OCI-LY1 (cell line): Measurements from ENCODE around the gene PCNX1.
"Not testable (repeated sequence)": the region's sequence is repeated elsewhere in the genome, so short reads cannot be mapped to it uniquely, and the experiment has no call there.

ENCODE experiments used
- H2AFZ ChIP-seq: fragments of 200-600 bp; sonication (generic), shearing (Covaris generic); 2 replicates; pipeline ENCODE4 v1.6.0; 2014; ENCODE audit warnings: antibody characterized with exemption, mild to moderate bottlenecking, low read length
- H3F3A ChIP-seq: fragments of 200-600 bp; sonication (generic), shearing (Covaris generic); 2 replicates; pipeline ENCODE4 v1.6.0; 2014; ENCODE audit warnings: mild to moderate bottlenecking, antibody characterized with exemption, low read length, moderate library complexity; ENCODE audit not compliant: insufficient read depth
- H3K27ac ChIP-seq: fragments of 200-600 bp; sonication (generic); 2 replicates; pipeline ENCODE4 v1.5.1; 2014; ENCODE audit warnings: low read length, mixed run types, mild to moderate bottlenecking, low read depth; ENCODE audit not compliant: poor library complexity, severe bottlenecking
- H3K27me3 ChIP-seq: fragments of 200-600 bp; sonication (generic); 2 replicates; pipeline ENCODE4 v1.6.0; 2014; ENCODE audit warnings: antibody characterized with exemption, mild to moderate bottlenecking, low read length, moderate library complexity; ENCODE audit not compliant: insufficient read depth
- H3K36me3 ChIP-seq: fragments of 200-600 bp; sonication (generic); 2 replicates; pipeline ENCODE4 v1.6.1; 2014; ENCODE audit warnings: mild to moderate bottlenecking, antibody characterized with exemption, low read length, moderate library complexity, mixed read lengths; ENCODE audit not compliant: insufficient read depth
- H3K4me1 ChIP-seq: fragments of 200-600 bp; sonication (generic); 2 replicates; pipeline ENCODE4 v1.5.1; 2014; ENCODE audit warnings: mild to moderate bottlenecking, low read length, moderate library complexity; ENCODE audit not compliant: insufficient read depth, severe bottlenecking
- H3K4me2 ChIP-seq: fragments of 200-600 bp; sonication (generic), shearing (Covaris generic); 2 replicates; pipeline ENCODE4 v1.6.1; 2014; ENCODE audit warnings: low read length
- H3K4me3 ChIP-seq: fragments of 200-600 bp; sonication (generic); 2 replicates; pipeline ENCODE4 v1.5.1; 2014; ENCODE audit warnings: low read length, low read depth, mild to moderate bottlenecking, mixed read lengths; ENCODE audit not compliant: poor library complexity, severe bottlenecking
- H3K79me2 ChIP-seq: fragments of 200-600 bp; shearing (Covaris generic); 2 replicates; pipeline ENCODE4 v1.6.1; 2016; ENCODE audit warnings: mixed run types, low read length, mixed read lengths; ENCODE audit not compliant: insufficient read depth
- H3K9ac ChIP-seq: fragments of 200-600 bp; sonication (generic), shearing (Covaris generic); 2 replicates; pipeline ENCODE4 v1.6.1; 2014; ENCODE audit warnings: mild to moderate bottlenecking, low read length, mixed read lengths
- H3K9me2 ChIP-seq: fragments of 200-600 bp; sonication (generic), shearing (Covaris generic); 2 replicates; pipeline ENCODE4 v1.6.1; 2014; ENCODE audit warnings: low read depth, mild to moderate bottlenecking, low read length, mixed read lengths
- H3K9me3 ChIP-seq: fragments of 200-600 bp; shearing (Covaris generic); 2 replicates; pipeline ENCODE4 v1.6.1; 2014; ENCODE audit warnings: low read length, mixed read lengths
- H4K20me1 ChIP-seq: fragments of 200-600 bp; sonication (generic), shearing (Covaris generic); 2 replicates; pipeline ENCODE4 v1.6.0; 2016; ENCODE audit warnings: mild to moderate bottlenecking, low read length; ENCODE audit not compliant: insufficient read depth
- EZH2 ChIP-seq: fragments of 200-600 bp; sonication (generic), shearing (Covaris generic); IDR thresholded peaks from 2 replicates; pipeline ENCODE4 v1.8.0; 2017; ENCODE audit warnings: borderline replicate concordance, mixed run types, mild to moderate bottlenecking, antibody characterized with exemption, low read length, moderate library complexity, mixed read lengths
- TF ChIP-seq, protein P1 (sequence below): fragments of 200-600 bp; sonication (generic), shearing (Covaris generic); IDR thresholded peaks from 2 replicates; pipeline ENCODE4 v1.5.1; 2017; ENCODE audit warnings: mild to moderate bottlenecking, antibody characterized with exemption, low read length, moderate library complexity, mixed read lengths

PCNX1 gene

GRCh38 chr14:70934084-70934483, 26.8 kb downstream of the PCNX1 start:
- H2AFZ ChIP-seq, result no peak overlapping the region
- H3K36me3 ChIP-seq, result no peaks in the 10 kb centered on the region
- H3K79me2 ChIP-seq, result no peaks in the 10 kb centered on the region
- TF ChIP-seq EZH2, result no peak
- TF ChIP-seq, protein P1, sequence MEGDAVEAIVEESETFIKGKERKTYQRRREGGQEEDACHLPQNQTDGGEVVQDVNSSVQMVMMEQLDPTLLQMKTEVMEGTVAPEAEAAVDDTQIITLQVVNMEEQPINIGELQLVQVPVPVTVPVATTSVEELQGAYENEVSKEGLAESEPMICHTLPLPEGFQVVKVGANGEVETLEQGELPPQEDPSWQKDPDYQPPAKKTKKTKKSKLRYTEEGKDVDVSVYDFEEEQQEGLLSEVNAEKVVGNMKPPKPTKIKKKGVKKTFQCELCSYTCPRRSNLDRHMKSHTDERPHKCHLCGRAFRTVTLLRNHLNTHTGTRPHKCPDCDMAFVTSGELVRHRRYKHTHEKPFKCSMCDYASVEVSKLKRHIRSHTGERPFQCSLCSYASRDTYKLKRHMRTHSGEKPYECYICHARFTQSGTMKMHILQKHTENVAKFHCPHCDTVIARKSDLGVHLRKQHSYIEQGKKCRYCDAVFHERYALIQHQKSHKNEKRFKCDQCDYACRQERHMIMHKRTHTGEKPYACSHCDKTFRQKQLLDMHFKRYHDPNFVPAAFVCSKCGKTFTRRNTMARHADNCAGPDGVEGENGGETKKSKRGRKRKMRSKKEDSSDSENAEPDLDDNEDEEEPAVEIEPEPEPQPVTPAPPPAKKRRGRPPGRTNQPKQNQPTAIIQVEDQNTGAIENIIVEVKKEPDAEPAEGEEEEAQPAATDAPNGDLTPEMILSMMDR, result no peak
- no peak overlapping the region for H3K4me2 ChIP-seq
- H3K27ac ChIP-seq, result no peak overlapping the region
- H3F3A ChIP-seq, result no peaks in the 10 kb centered on the region
- H3K9me3 ChIP-seq, result no peaks in the 10 kb centered on the region
- no peaks in the 10 kb centered on the region for H3K4me1 ChIP-seq
- H3K9ac ChIP-seq, result no peak overlapping the region
- H3K9me2 ChIP-seq, result no peaks in the 10 kb centered on the region
- H3K27me3 ChIP-seq, result no peaks in the 10 kb centered on the region
- H4K20me1 ChIP-seq, result no peaks in the 10 kb centered on the region
- no peak overlapping the region for H3K4me3 ChIP-seq

GRCh38 chr14:70934502-70935134, 27.4 kb downstream of the PCNX1 start:
- TF ChIP-seq EZH2, result no peak
- TF ChIP-seq, protein P1, result no peak
- Histone ChIP-seq H3K27ac (no peak overlapping the region), H4K20me1 (no peaks in the 10 kb centered on the region)

DNA sequence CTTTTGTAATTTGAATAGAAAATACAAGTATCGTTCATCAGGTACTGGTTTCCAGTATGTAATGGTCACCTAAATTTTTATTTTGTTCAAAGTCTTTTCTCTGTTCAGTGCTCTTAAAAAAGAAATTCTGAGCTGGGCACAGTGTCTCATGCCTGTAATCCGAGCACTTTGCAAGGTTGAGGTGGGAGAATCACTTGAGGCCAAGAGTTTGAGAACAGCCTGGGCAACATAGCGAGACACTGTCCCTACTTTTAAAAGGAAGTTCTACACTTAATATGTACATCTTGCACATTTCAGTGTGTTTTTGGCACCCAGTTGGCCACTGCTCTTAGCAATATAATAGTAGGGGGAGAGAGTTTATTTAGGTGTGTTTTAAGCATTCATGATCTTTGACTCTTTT, 27.9 kb downstream of the PCNX1 start:
- TF ChIP-seq, protein P1, result no peak
- TF ChIP-seq EZH2, result no peak
- no peak overlapping the region for H2AFZ ChIP-seq
- H3K9ac ChIP-seq, result no peak overlapping the region
- H3F3A ChIP-seq, result no peaks in the 10 kb centered on the region
- H3K4me3 ChIP-seq, result no peak overlapping the region
- H3K4me1 ChIP-seq, result no peaks in the 10 kb centered on the region
- no peaks in the 10 kb centered on the region for H4K20me1 ChIP-seq
- no peak overlapping the region for H3K4me2 ChIP-seq
- no peaks in the 10 kb centered on the region for H3K27me3 ChIP-seq
- H3K79me2 ChIP-seq, result no peaks in the 10 kb centered on the region
- H3K9me2 ChIP-seq, result no peaks in the 10 kb centered on the region
- H3K36me3 ChIP-seq, result no peaks in the 10 kb centered on the region
- H3K9me3 ChIP-seq, result no peaks in the 10 kb centered on the region
- no peak overlapping the region for H3K27ac ChIP-seq

More at GRCh38 chr14:70934502-70935134, 27.4 kb downstream of the PCNX1 start:
- no peaks in the 10 kb centered on the region for H3K9me2 ChIP-seq
- H3K9ac ChIP-seq, result no peak overlapping the region
- no peaks in the 10 kb centered on the region for H3K27me3 ChIP-seq
- no peaks in the 10 kb centered on the region for H3K79me2 ChIP-seq
- no peaks in the 10 kb centered on the region for H3K9me3 ChIP-seq
- H3K4me3 ChIP-seq, result no peak overlapping the region
- no peaks in the 10 kb centered on the region for H3F3A ChIP-seq
- H3K36me3 ChIP-seq, result no peaks in the 10 kb centered on the region
- no peak overlapping the region for H3K4me2 ChIP-seq
- no peaks in the 10 kb centered on the region for H3K4me1 ChIP-seq
- H2AFZ ChIP-seq, result no peak overlapping the region

DNA sequence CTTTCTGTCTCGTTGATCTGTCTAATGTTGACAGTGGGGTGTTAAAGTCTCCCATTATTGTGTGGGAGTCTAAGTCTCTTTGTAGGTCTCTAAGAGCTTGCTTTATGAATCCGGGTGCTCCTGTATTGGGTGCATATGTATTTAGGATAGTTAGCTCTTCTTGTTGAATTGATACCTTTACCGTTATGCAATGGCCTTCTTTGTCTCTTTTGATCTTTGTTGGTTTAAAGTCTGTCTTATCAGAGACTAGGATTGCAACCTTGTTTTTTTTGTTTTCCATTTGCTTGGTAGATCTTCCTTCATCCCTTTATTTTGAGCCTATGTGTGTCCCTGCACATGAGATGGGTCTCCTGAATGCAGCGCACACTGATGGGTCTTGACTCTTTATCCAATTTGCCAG, 32.4 kb downstream of the PCNX1 start:
- H3F3A ChIP-seq, H2AFZ ChIP-seq, H3K36me3 ChIP-seq, H3K4me2 ChIP-seq, H3K4me1 ChIP-seq, H3K27me3 ChIP-seq, H3K4me3 ChIP-seq, H3K9ac ChIP-seq, H4K20me1 ChIP-seq, H3K79me2 ChIP-seq, H3K27ac ChIP-seq, H3K9me2 ChIP-seq: not testable (repeated sequence)
- 0 out of 2 replicates have a peak, but pooled peaks cover 10% of the 10 kb centered on the region for H3K9me3 ChIP-seq

DNA sequence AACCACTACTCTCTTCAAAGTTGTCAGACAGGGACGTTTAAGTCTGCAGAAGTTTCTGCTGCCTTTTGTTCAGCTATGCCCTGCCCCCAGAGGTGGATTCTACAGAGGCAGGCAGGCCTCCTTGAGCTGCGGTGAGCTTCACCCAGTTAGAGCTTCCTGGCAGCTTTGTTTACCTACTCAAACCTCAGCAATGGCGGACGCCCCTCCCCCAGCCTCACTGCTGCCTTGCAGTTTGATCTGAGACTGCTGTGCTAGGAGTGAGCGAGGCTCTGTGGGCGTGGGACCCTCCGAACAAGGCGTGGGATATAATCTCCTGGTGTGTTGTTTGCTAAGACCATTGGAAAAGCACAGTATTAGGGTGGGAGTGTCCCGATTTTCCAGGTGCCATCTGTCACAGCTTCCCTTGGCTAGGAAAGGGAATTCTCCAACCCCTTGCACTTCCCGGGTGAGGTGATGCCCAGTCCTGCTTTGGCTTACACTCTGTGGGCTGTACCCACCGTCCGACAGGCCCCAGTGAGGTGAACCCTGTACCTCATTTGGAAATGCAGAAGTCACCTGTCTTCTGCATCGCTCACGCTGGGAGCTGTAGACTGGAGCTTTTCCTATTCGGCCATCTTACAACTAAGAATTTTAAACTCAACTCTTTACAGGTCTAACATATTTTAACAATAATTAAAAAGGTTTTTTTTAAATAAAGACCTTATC, 34.5 kb downstream of the PCNX1 start:
- H4K20me1 ChIP-seq, H3K27me3 ChIP-seq, H3F3A ChIP-seq, H3K4me3 ChIP-seq, H2AFZ ChIP-seq, H3K4me2 ChIP-seq, H3K27ac ChIP-seq, H3K9me2 ChIP-seq, H3K9ac ChIP-seq, H3K79me2 ChIP-seq, H3K4me1 ChIP-seq, H3K36me3 ChIP-seq: not testable (repeated sequence)
- H3K9me3 ChIP-seq, result 0 out of 2 replicates have a peak, but pooled peaks cover 10% of the 10 kb centered on the region
